ENCODE results near the gene ATP2A2. TPM values are rescaled to one million over a fixed set of nuclear protein-coding genes. Genes with fewer than 3 reads are reported as not detected.
A peak's percentile ranks its signal among the peaks of the same experiment; 100 is the strongest.

The ATP2A2 gene
- 100 to 1,000 TPM; 148 to 151 TPM for total RNA-seq

- no peaks in the 10 kb centered on the region for H3K9me3 Mint-ChIP-seq
These were observed at the start of gene ATP2A2 for GRCh38 chr12:110280779-110281548. TSS of gene ATP2A2 (plus strand) at chr12:110281247. CDS start at chr12:110281790, 543 bp downstream.

GRCh38 chr12:110233212-110233903 lies 47.7 kb upstream of the ATP2A2 start:
- H3K9me3 Mint-ChIP-seq, result no peaks in the 10 kb centered on the region
- no peaks in the 10 kb centered on the region for H3K4me1 Mint-ChIP-seq
- peaks cover 2% of the 10 kb centered on the region for H3K36me3 Mint-ChIP-seq
- no peaks in the 10 kb centered on the region for H3K27me3 Mint-ChIP-seq
- no peak overlapping the region for H3K4me3 Mint-ChIP-seq
- DNase-seq, result no peak
- no peak overlapping the region for H3K27ac Mint-ChIP-seq

More at GRCh38 chr12:110280779-110281548, at the start of gene ATP2A2:
- H3K36me3 Mint-ChIP-seq, result peaks cover 34% of the 10 kb centered on the region
- peak; percentile 92 for DNase-seq
- peak within 1 kb of the TSS; percentile 96 for H3K4me3 Mint-ChIP-seq
- H3K27me3 Mint-ChIP-seq, result peaks cover 3% of the 10 kb centered on the region
- peaks cover 37% of the 10 kb centered on the region for H3K4me1 Mint-ChIP-seq
- H3K27ac Mint-ChIP-seq, result peak within 1 kb of the TSS; percentile 95

DNA sequence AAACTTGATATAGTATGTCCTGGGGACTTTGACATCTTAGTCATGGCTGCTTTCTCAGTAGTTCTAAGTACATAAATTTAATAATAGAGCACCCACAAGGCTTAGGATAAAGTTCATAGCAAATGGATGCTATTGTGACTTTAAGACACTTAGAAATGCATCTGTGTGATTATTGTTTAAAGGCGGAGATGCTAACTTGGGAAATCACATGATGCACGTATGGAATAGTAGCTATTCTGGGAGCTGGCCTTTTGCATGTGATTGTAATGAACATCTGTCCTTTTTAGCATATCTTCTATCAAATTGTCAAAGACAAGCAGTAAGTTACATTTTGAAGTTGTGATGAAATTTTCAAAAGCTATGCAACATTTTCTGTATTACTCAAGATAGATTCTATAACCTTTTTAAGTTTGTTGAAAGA lies 46.7 kb upstream of the ATP2A2 start:
- H3K27ac Mint-ChIP-seq, result no peak overlapping the region
- no peak overlapping the region for H3K4me3 Mint-ChIP-seq
- H3K36me3 Mint-ChIP-seq, result peaks cover 2% of the 10 kb centered on the region
- H3K9me3 Mint-ChIP-seq, result no peaks in the 10 kb centered on the region
- no peaks in the 10 kb centered on the region for H3K27me3 Mint-ChIP-seq
- H3K4me1 Mint-ChIP-seq, result no peaks in the 10 kb centered on the region
- DNase-seq, result no peak

DNA sequence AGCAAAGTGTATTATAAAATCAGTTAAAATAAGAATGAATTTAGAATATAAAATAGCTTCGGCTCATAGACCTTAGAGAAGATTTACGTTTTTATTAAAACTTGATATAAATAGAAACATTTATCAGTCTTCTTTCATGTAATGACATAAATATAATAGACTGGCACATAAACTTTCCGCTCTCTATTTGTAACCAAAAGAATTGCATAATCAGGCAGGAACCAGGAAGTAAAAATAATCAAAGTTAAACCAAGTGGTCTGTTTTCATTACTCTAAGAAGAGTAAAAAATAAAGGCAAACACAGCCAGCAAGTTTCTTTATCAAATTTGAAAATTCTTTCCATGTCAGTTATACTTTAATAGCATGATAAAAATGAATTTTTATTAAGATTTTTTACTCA lies 46.3 kb upstream of the ATP2A2 start:
- Mint-ChIP-seq H3K9me3 (no peaks in the 10 kb centered on the region), H3K4me1 (no peaks in the 10 kb centered on the region), H3K27me3 (no peaks in the 10 kb centered on the region), H3K27ac (no peak overlapping the region), H3K36me3 (peaks cover 2% of the 10 kb centered on the region), H3K4me3 (no peak overlapping the region)
- no peak for DNase-seq

- no peaks in the 10 kb centered on the region for H3K4me1 Mint-ChIP-seq
- no peak for DNase-seq
- no peak overlapping the region for H3K4me3 Mint-ChIP-seq
- no peak overlapping the region for H3K27ac Mint-ChIP-seq
- H3K9me3 Mint-ChIP-seq, result no peaks in the 10 kb centered on the region
- H3K36me3 Mint-ChIP-seq, result peaks cover 2% of the 10 kb centered on the region
- no peaks in the 10 kb centered on the region for H3K27me3 Mint-ChIP-seq
These were observed 45.7 kb upstream of the ATP2A2 start for GRCh38 chr12:110235383-110235782.

GRCh38 chr12:110243227-110243626 lies 37.8 kb upstream of the ATP2A2 start:
- no peaks in the 10 kb centered on the region for H3K4me1 Mint-ChIP-seq
- H3K27me3 Mint-ChIP-seq, result no peaks in the 10 kb centered on the region
- H3K36me3 Mint-ChIP-seq, result no peaks in the 10 kb centered on the region
- no peak for DNase-seq
- no peak overlapping the region for H3K27ac Mint-ChIP-seq
- H3K9me3 Mint-ChIP-seq, result no peaks in the 10 kb centered on the region
- no peak overlapping the region for H3K4me3 Mint-ChIP-seq

DNA sequence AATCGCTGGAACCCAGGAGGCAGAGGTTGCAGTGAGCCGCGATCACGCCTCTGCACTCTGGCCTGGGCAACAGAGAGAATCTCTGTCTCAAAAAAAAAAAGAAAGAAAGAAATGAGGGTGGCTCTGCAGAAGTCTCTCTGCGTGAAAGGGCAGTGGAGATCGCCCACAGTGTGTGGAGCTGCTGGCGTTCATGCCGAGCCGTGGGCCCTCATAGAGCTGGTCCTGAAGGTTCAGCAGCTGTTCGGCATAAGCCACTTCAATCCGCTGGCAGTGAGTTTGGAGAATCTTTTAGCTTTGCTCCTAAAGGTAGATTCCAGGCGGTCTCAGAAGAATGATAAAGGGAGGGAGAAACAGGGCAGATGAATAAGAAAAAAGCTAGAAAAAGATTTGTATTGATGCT lies 36.7 kb upstream of the ATP2A2 start:
- H3K27ac Mint-ChIP-seq, result no peak overlapping the region
- DNase-seq, result no peak
- no peak overlapping the region for H3K4me3 Mint-ChIP-seq
- H3K9me3 Mint-ChIP-seq, result no peaks in the 10 kb centered on the region
- H3K27me3 Mint-ChIP-seq, result no peaks in the 10 kb centered on the region
- H3K4me1 Mint-ChIP-seq, result no peaks in the 10 kb centered on the region
- H3K36me3 Mint-ChIP-seq, result no peaks in the 10 kb centered on the region

DNA sequence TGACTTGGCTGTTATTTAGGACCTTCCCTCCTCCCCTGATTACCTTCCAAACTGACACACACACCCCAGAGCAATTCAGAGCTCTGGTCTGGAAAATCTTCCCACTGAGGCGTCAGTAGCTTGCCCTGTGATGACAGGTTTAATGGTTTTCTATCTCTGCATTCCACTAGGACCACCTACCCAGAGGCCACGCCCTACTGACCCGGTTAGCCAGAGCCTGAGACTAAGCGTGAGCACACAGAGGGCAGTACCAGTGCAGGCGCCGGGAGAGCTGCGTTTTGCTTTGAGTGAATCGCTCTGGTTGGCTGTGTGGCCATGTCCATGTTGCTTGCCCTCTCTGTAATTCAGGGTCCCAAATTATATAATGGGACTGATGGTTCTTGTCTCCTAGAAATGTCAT lies 36.2 kb upstream of the ATP2A2 start:
- Mint-ChIP-seq H3K4me3 (no peak overlapping the region), H3K27ac (no peak overlapping the region), H3K36me3 (no peaks in the 10 kb centered on the region), H3K4me1 (no peaks in the 10 kb centered on the region), H3K27me3 (no peaks in the 10 kb centered on the region), H3K9me3 (no peaks in the 10 kb centered on the region)
- DNase-seq, result no peak

DNA sequence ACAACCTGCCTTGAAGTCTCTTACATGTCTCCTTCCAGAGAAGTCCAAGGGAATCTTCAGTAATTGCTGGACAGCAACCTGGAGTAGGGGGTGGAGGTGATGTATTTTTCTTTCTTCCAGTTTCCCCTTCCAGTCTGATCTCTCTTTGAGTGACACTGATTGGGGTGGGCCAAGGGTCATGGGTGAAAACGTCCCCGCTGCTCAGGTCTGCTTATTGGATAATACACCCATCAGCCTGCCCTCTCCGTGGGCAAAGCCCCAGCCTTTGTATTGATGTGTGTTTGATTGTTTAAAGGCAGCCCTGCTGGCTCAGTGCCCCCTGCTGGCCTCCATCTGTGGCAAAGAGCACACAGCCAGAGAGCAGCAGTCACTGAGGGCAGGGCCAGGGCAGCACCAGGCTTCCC lies 35.7 kb upstream of the ATP2A2 start:
- Mint-ChIP-seq H3K27ac (no peak overlapping the region), H3K36me3 (no peaks in the 10 kb centered on the region), H3K9me3 (no peaks in the 10 kb centered on the region), H3K27me3 (no peaks in the 10 kb centered on the region), H3K4me1 (no peaks in the 10 kb centered on the region), H3K4me3 (no peak overlapping the region)
- DNase-seq, result peak; percentile 43

GRCh38 chr12:110246636-110247339 lies 34.3 kb upstream of the ATP2A2 start:
- Mint-ChIP-seq H3K36me3 (no peaks in the 10 kb centered on the region), H3K4me1 (no peaks in the 10 kb centered on the region), H3K9me3 (no peaks in the 10 kb centered on the region), H3K27ac (no peak overlapping the region), H3K27me3 (no peaks in the 10 kb centered on the region), H3K4me3 (no peak overlapping the region)
- no peak for DNase-seq

DNA sequence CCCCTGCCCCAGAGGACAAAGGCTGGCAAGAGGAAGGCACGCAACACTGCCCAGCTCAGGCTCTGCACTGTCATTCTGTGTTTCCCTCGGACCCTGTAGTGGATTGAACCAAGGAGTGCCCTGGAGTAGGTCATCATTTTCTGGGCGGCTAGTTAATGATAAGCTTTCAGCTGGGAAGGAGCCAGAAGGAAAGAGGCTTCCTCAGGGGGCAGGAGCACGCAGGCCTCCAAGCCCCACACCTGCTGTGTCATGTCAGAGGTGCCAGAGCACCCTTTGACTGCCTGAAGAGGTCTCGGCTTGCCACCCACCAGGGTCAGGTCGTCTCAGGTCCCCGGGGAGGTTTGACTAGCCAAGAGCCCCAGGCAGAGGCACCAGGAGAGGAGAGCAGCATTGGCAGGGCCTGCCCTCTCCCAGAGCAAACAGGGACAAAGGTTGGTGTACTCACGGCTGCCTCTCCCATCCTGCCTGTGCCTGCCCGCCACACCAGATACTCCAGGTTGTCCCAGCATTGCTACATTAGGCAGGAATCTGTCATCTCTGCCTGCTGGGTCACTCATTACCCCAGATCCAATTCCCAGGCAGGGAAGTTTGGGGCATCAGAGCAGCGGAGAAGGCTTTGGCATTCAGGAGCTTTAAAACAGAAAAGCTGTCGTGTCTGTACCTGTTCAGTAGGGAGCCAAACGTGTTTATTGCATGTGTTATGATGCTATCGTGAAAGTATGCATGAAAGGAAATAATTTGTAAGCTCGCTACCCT lies 33.5 kb upstream of the ATP2A2 start:
- Mint-ChIP-seq H3K27me3 (no peaks in the 10 kb centered on the region), H3K4me3 (no peak overlapping the region), H3K36me3 (no peaks in the 10 kb centered on the region), H3K27ac (no peak overlapping the region), H3K4me1 (no peaks in the 10 kb centered on the region), H3K9me3 (no peaks in the 10 kb centered on the region)
- no peak for DNase-seq

GRCh38 chr12:110248096-110248447 lies 33.0 kb upstream of the ATP2A2 start:
- Mint-ChIP-seq H3K27me3 (no peaks in the 10 kb centered on the region), H3K4me1 (no peaks in the 10 kb centered on the region), H3K27ac (no peak overlapping the region)

GRCh38 chr12:110249105-110249504 lies 31.9 kb upstream of the ATP2A2 start:
- H3K36me3 Mint-ChIP-seq, result no peaks in the 10 kb centered on the region
- no peaks in the 10 kb centered on the region for H3K4me1 Mint-ChIP-seq
- no peaks in the 10 kb centered on the region for H3K9me3 Mint-ChIP-seq
- no peaks in the 10 kb centered on the region for H3K27me3 Mint-ChIP-seq
- no peak for DNase-seq
- no peak overlapping the region for H3K4me3 Mint-ChIP-seq
- H3K27ac Mint-ChIP-seq, result no peak overlapping the region

More at GRCh38 chr12:110248096-110248447, 33.0 kb upstream of the ATP2A2 start:
- Mint-ChIP-seq H3K36me3 (no peaks in the 10 kb centered on the region), H3K4me3 (no peak overlapping the region), H3K9me3 (no peaks in the 10 kb centered on the region)
- no peak for DNase-seq

GRCh38 chr12:110249716-110250225 lies 31.3 kb upstream of the ATP2A2 start:
- Mint-ChIP-seq H3K4me3 (no peak overlapping the region), H3K36me3 (no peaks in the 10 kb centered on the region), H3K27me3 (no peaks in the 10 kb centered on the region), H3K4me1 (no peaks in the 10 kb centered on the region), H3K27ac (no peak overlapping the region), H3K9me3 (no peaks in the 10 kb centered on the region)
- no peak for DNase-seq

- H3K9me3 Mint-ChIP-seq, result no peaks in the 10 kb centered on the region
- no peak overlapping the region for H3K4me3 Mint-ChIP-seq
- no peaks in the 10 kb centered on the region for H3K36me3 Mint-ChIP-seq
- DNase-seq, result no peak
- no peaks in the 10 kb centered on the region for H3K27me3 Mint-ChIP-seq
- no peak overlapping the region for H3K27ac Mint-ChIP-seq
- H3K4me1 Mint-ChIP-seq, result no peaks in the 10 kb centered on the region
These were observed 29.7 kb upstream of the ATP2A2 start for GRCh38 chr12:110251381-110251780.
